Astrocyte of the cerebellum (primary cell): ENCODE measurements around the gene DGKD.

Experiments used
- DNase-seq: peaks from one replicate; pipeline ENCODE4 v3.0.0-alpha.2; 2011; ENCODE audit warnings: low read depth
- H3K4me3 ChIP-seq: 2 replicates; pipeline ENCODE4 v1.5.1; 2011; ENCODE audit warnings: mild to moderate bottlenecking, low read depth, low read length, moderate library complexity
- in situ Hi-C: cut with HindIII; loops from 2 replicates; pipeline ENCODE4 v1.10.0; 2017; ENCODE audit warnings: low sequenced_read_pairs
- TF ChIP-seq, protein P1 (sequence below): IDR thresholded peaks from 2 replicates; pipeline ENCODE4 v1.5.1; 2012; ENCODE audit warnings: low read length, low read depth, moderate library complexity, mild to moderate bottlenecking; ENCODE audit errors: missing control alignments

Gene DGKD

DNA sequence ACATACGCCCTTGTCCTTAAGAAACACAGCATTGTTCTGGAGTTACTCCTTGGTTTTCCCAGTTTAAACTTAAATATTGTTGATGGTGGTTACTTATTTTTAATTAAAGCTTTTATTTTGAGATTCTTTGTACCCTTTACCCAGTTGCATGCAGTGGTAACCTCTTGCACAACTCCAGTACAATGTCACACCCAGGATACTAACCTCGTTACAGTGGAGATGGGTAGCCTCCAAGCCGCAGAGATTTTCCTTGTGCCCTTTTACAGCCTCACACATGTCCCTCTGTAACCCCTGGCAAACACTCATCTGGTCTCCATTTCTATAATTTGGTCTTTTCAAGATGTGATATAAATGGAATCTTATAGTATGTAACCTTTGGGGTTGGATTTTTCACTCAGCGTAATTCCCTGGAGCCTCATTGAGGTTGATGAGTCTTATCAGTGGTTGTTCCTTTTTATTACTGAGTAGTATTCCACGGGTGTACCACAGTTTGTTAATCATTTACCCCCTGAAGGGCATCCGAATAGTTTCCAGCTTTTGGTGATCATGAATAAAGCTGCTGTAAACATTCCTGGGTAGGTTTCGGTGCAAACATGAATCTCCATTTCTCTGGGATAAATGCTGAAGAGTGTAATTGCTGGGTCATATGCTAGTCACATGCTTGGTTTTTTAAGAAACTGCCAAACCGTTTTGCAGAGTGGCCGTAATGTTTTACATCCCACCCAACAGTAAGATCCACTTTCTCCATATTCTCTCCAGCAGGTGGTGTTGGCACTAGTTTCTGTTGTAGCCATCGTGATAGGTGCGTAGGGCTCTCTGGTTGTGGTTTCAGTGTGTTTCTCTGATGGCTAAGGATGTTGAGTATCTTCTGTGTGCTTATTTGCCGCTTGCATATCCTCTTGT is 68.6 kb downstream of the DGKD start:
- in situ Hi-C loops, result no loop called here
- TF ChIP-seq, protein P1, sequence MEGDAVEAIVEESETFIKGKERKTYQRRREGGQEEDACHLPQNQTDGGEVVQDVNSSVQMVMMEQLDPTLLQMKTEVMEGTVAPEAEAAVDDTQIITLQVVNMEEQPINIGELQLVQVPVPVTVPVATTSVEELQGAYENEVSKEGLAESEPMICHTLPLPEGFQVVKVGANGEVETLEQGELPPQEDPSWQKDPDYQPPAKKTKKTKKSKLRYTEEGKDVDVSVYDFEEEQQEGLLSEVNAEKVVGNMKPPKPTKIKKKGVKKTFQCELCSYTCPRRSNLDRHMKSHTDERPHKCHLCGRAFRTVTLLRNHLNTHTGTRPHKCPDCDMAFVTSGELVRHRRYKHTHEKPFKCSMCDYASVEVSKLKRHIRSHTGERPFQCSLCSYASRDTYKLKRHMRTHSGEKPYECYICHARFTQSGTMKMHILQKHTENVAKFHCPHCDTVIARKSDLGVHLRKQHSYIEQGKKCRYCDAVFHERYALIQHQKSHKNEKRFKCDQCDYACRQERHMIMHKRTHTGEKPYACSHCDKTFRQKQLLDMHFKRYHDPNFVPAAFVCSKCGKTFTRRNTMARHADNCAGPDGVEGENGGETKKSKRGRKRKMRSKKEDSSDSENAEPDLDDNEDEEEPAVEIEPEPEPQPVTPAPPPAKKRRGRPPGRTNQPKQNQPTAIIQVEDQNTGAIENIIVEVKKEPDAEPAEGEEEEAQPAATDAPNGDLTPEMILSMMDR, result no peak
- DNase-seq, result no peak
- no peak overlapping the region for H3K4me3 ChIP-seq

DNA sequence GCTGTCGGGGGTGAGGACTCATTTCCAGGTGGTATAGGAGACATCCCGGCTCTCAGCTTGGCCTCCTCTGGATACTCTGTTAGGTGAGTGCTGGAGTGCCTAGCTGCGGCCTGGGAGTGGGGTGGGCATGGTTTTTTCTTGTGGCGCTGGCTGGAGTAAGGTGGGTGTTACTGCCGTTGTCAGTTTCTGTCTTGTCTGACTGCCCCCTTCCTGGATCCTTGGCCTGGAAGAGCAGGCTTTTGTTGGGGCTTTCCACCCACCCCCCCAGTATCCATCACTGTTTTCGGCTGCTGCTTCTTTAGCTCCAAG is 69.2 kb downstream of the DGKD start:
- no peak for DNase-seq
- TF ChIP-seq, protein P1, result no peak
- no peak overlapping the region for H3K4me3 ChIP-seq
- in situ Hi-C loops, result no loop called here

DNA sequence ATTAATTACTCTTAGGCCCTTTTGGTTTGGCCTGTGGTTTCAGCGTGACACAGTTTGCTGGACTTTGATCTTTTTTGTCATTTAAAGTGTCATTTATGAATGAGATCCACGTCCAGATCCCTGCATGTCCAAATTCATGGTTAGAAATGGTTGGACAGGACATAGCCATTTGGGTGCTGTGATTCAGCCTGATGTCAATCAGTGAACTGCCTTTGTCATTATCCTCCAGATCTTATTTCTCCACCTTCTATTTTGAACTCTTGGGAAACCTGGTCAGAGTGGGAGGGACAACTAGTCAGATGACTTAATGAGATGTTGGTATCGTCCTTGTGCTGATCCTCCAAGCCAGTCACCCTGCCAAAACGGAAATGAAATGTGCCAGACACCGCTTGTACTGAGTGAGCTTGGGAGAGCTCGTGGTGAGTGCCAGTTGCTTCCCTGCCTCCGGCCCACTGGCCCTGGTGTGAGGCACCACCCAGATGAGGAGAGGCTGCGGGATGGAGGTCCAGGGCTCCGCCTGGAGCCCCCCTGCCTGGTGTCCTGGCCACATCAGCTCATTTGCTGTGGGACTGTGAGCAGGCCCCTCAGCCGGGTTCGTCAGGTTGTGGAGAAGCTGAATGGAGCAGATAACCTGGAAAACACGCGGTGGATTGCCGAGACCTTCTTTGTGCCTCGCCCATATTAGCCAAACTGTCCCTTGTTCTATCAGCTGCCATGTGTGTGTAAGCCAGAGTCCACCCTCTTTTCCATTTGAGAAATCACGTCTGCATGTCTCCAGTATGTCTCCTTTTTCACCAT is 70.1 kb downstream of the DGKD start:
- DNase-seq, result no peak
- TF ChIP-seq, protein P1, result no peak
- in situ Hi-C loops, result no loop called here
- no peak overlapping the region for H3K4me3 ChIP-seq

DNA sequence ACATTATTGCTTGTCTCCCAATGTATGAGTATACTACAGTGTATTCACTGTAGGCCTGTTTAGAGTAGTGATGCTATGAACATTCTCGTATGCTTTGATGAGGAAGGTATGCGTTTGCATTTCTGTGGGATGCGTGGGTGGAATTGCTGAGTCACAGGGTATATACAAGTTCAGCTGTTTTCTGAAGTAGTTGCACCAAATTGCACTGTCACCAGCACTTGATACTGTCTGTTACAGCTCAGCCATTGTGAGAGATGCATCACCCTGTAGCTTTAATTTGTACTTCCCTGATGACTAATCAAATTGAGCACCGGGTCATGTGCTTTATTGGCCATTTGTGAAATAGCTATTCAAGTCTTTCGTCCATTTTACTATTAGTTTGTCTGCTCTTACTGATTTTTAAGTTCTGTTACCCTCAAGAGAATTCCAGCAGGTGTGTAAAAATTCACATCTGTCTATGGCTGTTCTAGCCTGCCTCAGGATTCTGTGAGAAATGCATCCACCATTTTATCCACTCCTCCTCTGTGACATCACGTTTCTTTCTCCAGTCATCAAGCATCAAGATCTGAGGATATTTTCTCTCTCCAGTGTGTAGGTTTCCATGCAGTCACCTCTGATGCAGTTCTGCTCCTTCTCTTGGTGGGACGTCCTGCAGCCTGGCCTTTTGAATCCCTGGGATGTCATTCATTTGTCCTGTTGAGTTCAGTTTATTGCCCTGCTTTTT is 72.5 kb downstream of the DGKD start:
- H3K4me3 ChIP-seq, result no peak overlapping the region
- DNase-seq, result no peak
- in situ Hi-C loops, result no loop called here
- TF ChIP-seq, protein P1, result no peak

DNA sequence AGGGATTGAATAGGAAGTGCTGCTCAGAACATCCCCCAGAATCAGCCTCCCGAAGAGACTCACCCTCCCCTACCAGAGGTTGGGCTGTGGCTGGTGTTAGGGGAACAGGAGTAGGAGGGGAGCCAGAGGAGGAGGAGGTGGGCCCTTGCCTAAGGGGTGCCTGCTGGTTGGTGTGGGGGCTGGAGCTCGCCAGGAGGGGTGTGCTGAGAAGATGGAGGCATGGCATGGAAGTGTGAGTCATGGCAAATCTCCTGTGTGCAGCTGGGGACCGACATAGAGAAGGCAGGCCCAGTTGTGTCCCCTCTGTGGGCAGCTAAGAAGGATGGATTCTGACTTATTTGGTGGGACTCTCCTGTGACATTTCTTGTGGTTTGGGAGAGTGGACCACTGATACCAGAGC is 73.7 kb downstream of the DGKD start:
- in situ Hi-C loops, result no loop called here
- no peak for DNase-seq
- no peak overlapping the region for H3K4me3 ChIP-seq
- TF ChIP-seq, protein P1, result no peak

DNA sequence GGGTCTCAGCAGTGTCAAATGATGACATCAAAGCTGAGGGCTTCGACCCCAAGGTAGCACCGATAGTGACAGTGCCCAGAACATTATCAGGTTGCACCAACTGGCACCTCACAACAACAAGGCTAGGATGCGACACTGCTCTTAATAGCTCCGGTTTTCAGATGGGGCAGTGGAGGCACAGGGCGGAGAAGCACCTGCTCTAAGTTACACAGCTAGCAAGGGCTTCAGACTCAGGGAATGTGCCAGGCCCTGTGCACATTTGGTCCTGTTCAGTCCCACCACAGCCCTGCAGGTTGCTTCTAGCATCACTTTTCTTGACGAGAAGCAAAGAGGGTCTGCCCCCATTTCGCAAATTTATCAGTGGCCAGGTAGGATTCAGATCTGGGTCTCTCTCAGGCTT is 74.1 kb downstream of the DGKD start:
- in situ Hi-C loops, result no loop called here
- no peak for DNase-seq
- TF ChIP-seq, protein P1, result no peak

More for the DNA sequence above, 74.1 kb downstream of the DGKD start:
- no peak overlapping the region for H3K4me3 ChIP-seq
